ENCODE data around the gene GJA10. TPM values are rescaled to one million over a fixed set of nuclear protein-coding genes. Genes with fewer than 3 reads are reported as not detected.

The GJA10 gene
- polyA plus RNA-seq, 1 donor (not counting 4 experiments of a cell fraction or from before 2014, with no cell fraction given): not detected

DNA sequence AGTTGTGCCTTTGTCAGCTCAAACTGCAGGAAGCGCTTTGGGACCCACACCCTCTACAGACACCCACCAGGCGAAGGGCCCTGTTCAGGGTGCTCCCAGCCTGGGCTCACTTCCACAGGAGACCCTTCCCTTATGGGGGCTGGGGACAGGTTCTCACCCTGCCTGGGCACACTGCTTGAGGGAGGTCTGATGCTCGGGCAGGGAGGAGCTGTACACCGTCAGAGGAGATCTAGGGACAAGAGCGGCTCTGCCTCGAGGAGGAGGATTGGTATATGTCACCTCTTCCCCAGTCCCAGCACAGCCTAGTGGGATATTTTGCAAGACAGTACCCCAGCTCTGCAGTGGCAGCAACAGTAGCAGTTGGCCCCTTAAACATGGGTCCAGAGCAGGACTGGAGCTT, 26.9 kb downstream of the GJA10 start:
- Histone ChIP-seq H3K79me2 (ENCODE audit: control insufficient read depth, insufficient read depth, low read length) (no peaks in the 10 kb centered on the region), H3K9me1 (ENCODE audit: control insufficient read depth, extremely low read depth, insufficient read depth, low read length) (no peaks in the 10 kb centered on the region), H3K27ac (ENCODE audit: control insufficient read depth, insufficient read depth, low read length) (no peak overlapping the region), H3K4me1 (ENCODE audit: control insufficient read depth, extremely low read depth, insufficient read depth, low read length) (peaks cover 19% of the 10 kb centered on the region), H2AFZ (ENCODE audit: control insufficient read depth, low read length) (no peak overlapping the region), H3K36me3 (ENCODE audit: control insufficient read depth in 2 of 2, extremely low read depth in 1 of 2, insufficient read depth in 2 of 2, low read length in 2 of 2) (no peaks in the 10 kb centered on the region), H3K9me3 (ENCODE audit: control insufficient read depth, low read depth, low read length) (no peaks in the 10 kb centered on the region), H3K4me3 (ENCODE audit: control insufficient read depth in 2 of 3, extremely low read depth in 1 of 3, insufficient read depth in 2 of 3, low read depth in 1 of 3, low read length in 3 of 3) (no peak overlapping the region), H3K4me2 (ENCODE audit: control insufficient read depth, extremely low read depth, insufficient read depth, low read depth, low read length) (no peak overlapping the region), H3K27me3 (ENCODE audit: control insufficient read depth, extremely low read depth, insufficient read depth, low read length) (no peaks in the 10 kb centered on the region), H3K9ac (ENCODE audit: control insufficient read depth, extremely low read depth, insufficient read depth, low read length) (no peak overlapping the region), H4K20me1 (ENCODE audit: control insufficient read depth, extremely low read depth, insufficient read depth, low read length) (no peaks in the 10 kb centered on the region)
- no peak for DNase-seq (ENCODE audit: low read depth, low spot score)
- TF ChIP-seq EZH2 (IDR thresholded peaks at IDR 0.05; ENCODE audit: low read length): no peak
- TF ChIP-seq, protein P1, sequence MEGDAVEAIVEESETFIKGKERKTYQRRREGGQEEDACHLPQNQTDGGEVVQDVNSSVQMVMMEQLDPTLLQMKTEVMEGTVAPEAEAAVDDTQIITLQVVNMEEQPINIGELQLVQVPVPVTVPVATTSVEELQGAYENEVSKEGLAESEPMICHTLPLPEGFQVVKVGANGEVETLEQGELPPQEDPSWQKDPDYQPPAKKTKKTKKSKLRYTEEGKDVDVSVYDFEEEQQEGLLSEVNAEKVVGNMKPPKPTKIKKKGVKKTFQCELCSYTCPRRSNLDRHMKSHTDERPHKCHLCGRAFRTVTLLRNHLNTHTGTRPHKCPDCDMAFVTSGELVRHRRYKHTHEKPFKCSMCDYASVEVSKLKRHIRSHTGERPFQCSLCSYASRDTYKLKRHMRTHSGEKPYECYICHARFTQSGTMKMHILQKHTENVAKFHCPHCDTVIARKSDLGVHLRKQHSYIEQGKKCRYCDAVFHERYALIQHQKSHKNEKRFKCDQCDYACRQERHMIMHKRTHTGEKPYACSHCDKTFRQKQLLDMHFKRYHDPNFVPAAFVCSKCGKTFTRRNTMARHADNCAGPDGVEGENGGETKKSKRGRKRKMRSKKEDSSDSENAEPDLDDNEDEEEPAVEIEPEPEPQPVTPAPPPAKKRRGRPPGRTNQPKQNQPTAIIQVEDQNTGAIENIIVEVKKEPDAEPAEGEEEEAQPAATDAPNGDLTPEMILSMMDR (optimal IDR thresholded peaks at IDR 0.05 in 1 of 3, IDR thresholded peaks at IDR 0.05 in 1 of 3, conservative IDR thresholded peaks at IDR 0.05 in 1 of 3; ENCODE audit: extremely low read depth in 1 of 3, insufficient read depth in 2 of 3, low read length in 3 of 3): no peak
- no peak for FAIRE-seq
- dilution Hi-C loops (cut with MboI; ENCODE audit: extremely low pct_ligation_motif_present, low sequenced_read_pairs): no loop called here

DNA sequence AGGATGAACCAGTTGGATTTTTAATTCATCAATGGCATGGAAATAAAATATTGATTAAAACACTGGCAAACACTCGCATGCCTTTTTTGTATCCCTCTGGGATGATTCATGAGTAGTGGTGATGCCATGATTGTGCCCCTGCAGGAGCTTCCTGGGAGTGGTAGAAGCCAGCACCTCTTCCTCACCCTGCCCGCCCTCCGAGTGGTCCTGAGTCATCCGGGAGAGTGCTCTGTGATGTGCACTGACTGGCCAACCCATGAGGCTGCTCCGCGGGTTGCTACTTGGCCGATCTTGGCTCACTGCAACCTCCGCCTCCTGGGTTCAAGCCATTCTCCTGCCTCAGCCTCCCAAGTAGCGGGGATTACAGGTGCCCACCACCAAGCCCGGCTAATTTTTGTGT, 27.4 kb downstream of the GJA10 start:
- H2AFZ ChIP-seq (ENCODE audit: control insufficient read depth, low read length): no peak overlapping the region
- no peaks in the 10 kb centered on the region for H3K9me1 ChIP-seq (ENCODE audit: control insufficient read depth, extremely low read depth, insufficient read depth, low read length)
- H3K4me3 ChIP-seq (ENCODE audit: control insufficient read depth in 2 of 3, extremely low read depth in 1 of 3, insufficient read depth in 2 of 3, low read depth in 1 of 3, low read length in 3 of 3): no peak overlapping the region
- H3K79me2 ChIP-seq (ENCODE audit: control insufficient read depth, insufficient read depth, low read length): no peaks in the 10 kb centered on the region
- no peaks in the 10 kb centered on the region for H3K36me3 ChIP-seq (ENCODE audit: control insufficient read depth in 2 of 2, extremely low read depth in 1 of 2, insufficient read depth in 2 of 2, low read length in 2 of 2)
- FAIRE-seq (peak; percentile 41), DNase-seq (ENCODE audit: low read depth, low spot score) (peak; percentile 41)
- no peak for TF ChIP-seq EZH2 (IDR thresholded peaks at IDR 0.05; ENCODE audit: low read length)
- TF ChIP-seq, protein P1 (optimal IDR thresholded peaks at IDR 0.05 in 1 of 3, IDR thresholded peaks at IDR 0.05 in 1 of 3, conservative IDR thresholded peaks at IDR 0.05 in 1 of 3; ENCODE audit: extremely low read depth in 1 of 3, insufficient read depth in 2 of 3, low read length in 3 of 3): peak in 2 of 3 experiments; percentile 5 to 13
- no peaks in the 10 kb centered on the region for H3K27me3 ChIP-seq (ENCODE audit: control insufficient read depth, extremely low read depth, insufficient read depth, low read length)
- no peaks in the 10 kb centered on the region for H4K20me1 ChIP-seq (ENCODE audit: control insufficient read depth, extremely low read depth, insufficient read depth, low read length)
- H3K4me1 ChIP-seq (ENCODE audit: control insufficient read depth, extremely low read depth, insufficient read depth, low read length): peaks cover 19% of the 10 kb centered on the region
- dilution Hi-C loops (cut with MboI; ENCODE audit: extremely low pct_ligation_motif_present, low sequenced_read_pairs): no loop called here
- H3K9me3 ChIP-seq (ENCODE audit: control insufficient read depth, low read depth, low read length): no peaks in the 10 kb centered on the region
- no peak overlapping the region for H3K27ac ChIP-seq (ENCODE audit: control insufficient read depth, insufficient read depth, low read length)
- H3K9ac ChIP-seq (ENCODE audit: control insufficient read depth, extremely low read depth, insufficient read depth, low read length): no peak overlapping the region
- H3K4me2 ChIP-seq (ENCODE audit: control insufficient read depth, extremely low read depth, insufficient read depth, low read depth, low read length): no peak overlapping the region
